ENCODE measurements around the gene TALDO1.

GRCh38 chr11:761526-762108 is 14.4 kb downstream of the TALDO1 start:
- no peak for TF ChIP-seq CTCF (IDR thresholded peaks at IDR 0.05; ENCODE audit: poor library complexity)
- no peak for TF ChIP-seq EZH2phosphoT487 (IDR thresholded peaks at IDR 0.05; ENCODE audit: low read depth, severe bottlenecking, unreplicated experiment)
